HG03571 (cell line): ENCODE results near the gene PRKAR1B.

Source experiments
- ATAC-seq: cut with Tn5 transposase; IDR thresholded peaks from one replicate; pipeline ENCODE4 v1.9.1; 2021; ENCODE audit not compliant: unreplicated experiment

Gene PRKAR1B

DNA sequence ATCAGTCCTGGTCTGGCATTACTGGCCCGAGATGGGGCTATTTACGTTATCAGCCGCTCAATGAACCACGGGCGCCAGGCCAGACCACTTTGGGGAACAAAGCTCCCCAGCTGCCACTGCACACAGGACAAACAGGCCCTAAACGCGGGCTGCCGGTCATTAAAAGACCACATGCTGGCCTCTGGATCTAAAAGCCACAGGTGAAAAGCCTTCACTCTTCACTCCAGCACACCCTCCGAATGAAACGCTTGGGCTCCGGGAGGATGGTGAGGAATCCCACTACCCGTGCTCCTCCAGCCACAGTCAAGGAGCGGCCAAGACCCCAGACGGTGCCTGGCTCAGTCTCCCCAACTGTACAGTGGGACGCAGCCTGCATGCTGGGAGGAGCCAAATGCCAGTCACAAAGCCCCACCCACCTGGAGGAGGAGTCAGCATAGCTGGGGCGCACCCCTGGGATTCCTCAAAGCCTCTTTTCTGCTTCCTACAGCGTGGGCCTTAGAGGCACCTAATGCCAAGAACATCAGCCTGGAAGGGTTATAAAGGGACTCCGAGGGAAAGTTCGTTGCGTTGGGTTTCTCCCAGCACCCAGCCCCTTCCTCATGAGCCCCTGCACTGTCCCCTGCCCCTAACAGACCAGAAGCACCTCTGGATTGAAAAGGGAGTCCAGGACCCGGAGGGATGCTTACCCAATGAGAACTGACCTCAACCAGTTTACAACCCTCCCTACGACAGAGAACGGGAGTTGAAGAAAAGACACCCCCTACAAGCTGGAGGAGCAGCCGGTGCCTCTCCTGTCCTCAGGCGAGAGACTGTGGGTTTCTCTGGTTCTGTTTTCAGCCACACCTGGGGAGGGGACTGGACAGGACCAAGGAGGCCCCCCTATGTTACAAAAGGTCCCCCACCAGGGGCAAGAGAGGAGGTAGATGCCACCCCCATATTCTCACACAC is 212.2 kb downstream of the PRKAR1B start:
- ATAC-seq: no peak

DNA sequence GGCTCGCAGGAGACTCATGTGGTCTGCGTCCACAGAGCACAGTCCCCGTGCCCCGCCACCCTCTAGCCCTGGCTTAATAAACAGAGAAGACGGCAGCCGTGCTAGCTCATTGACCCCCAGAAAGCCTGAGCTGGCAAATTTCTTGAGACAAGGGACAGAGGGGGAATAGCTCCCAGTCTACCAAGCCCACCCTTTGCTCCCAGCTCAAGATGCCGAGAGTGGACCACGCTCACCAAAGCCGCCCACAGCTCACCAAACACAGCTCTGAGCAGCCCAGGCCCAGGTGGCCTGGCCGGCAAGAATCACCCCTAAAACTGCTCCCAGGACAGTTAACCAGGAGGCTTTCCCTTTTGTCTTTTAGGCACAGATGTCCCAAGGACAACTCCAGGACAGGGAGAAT is 212.8 kb downstream of the PRKAR1B start:
- ATAC-seq: no peak

DNA sequence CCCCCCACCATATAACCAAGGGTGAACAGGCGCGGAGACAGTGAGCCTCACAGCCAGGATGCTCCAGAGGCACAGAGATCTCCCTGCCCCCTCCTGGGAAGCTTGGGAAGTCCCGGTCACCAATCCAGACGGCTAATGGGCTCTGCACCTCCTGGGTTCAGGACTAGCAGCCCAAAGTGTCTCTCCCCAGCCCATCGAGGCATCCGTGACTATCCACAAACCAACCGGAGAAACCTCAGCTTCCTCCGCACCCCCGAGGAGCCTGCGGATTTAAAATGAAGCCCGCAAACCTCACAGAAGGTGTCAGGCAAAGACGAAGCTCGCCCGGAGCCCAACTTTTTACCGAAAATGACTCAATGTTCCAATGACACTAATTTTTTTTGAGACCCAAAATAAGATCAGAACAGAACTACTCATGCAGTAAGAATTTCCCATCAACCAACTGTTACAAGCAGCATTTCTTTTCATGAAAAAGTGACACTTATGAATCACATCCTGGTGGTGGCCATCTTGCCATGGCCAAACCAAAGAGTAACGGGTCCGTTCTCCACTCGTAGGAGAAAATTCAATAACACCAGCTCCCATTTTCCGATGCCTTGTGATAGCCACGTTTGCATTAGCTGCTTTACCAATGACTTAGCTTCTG is 213.4 kb downstream of the PRKAR1B start:
- ATAC-seq: no peak

DNA sequence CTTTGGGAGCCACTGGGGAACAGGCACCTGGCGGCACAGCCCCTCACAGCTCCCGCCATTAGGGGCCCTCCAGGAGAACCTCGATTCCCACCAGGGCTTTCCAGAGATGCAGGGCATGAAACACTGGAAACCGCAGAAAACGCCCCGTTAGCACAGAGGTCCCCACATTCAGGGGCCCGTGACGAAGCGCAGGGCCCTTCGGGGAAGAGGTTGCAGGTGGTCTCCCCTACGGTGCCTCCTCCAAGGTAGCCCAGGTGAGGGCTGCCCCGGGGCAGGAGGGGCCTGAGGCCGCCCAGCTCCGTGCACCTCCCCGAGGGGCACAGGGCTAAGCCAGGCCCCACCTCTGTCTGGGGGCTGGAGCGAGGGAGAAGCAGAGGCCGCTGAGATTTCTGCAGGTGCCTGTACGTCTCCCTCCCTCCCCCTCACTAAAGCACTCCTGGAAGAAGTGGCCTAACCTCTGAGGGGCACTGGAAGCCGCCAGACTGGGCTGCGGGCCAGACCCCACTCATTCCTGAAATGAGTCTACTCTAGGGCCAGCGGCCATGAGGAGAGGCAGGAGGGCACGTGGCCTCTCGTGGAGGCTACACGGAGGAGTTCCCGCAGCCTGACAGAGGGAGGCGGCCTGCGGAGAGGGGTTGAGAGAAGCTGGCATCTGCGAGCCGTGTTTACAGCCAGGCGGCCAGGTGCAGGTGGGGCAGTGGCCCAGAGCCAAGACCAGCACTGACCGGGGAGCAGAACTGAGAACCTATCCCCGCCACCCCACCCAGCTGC is 214.4 kb downstream of the PRKAR1B start:
- ATAC-seq: no peak

DNA sequence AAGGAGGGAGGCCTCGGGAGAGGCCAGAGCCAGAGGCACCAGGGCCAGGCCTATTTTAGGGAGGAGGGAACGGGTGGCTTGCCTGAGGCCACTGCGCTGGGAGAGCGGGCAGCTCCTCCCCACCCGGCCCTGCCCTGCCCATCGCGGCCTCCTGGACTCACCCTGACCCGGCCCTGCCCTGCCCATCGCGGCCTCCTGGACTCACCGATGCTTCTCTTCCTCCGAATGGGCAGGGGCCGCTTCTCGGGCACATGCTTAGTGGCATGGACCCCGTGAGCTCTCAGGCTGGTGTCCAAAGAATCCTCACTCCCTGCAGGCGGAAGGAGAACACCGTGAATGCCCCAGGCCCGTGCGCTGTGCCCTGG is 215.0 kb downstream of the PRKAR1B start:
- no peak for ATAC-seq

DNA sequence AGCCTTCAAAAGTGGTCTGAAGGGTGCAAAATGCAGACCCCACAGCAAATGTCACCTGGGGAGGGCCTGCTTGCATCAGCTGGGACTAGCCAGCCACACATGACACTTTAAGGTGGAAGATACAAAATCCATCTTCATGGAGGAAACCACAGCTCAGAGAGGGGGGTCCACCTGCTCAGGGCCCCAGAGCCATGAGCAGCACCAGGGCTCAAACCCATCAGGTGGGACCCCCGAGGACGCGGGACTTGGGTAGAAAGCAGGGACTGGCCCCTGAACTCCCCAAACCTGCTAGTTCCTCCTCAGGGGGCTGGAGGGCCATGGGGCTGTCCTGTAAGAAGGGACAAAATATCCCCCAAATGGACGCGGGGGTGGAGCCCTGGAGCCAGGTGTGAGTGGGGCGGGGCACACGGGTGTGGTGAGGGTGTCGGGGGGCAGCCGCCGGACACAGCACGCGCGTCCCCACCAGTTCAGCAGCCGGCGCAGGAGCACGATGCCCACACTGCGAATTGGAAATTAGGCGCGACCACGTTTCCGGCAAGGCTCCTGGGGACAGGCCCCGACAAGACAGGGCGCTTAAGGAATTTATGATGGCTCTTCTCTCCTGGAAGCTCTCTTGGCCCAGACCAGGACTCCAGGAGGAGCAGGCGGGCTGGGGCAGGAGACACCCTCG is 215.5 kb downstream of the PRKAR1B start:
- no peak for ATAC-seq

DNA sequence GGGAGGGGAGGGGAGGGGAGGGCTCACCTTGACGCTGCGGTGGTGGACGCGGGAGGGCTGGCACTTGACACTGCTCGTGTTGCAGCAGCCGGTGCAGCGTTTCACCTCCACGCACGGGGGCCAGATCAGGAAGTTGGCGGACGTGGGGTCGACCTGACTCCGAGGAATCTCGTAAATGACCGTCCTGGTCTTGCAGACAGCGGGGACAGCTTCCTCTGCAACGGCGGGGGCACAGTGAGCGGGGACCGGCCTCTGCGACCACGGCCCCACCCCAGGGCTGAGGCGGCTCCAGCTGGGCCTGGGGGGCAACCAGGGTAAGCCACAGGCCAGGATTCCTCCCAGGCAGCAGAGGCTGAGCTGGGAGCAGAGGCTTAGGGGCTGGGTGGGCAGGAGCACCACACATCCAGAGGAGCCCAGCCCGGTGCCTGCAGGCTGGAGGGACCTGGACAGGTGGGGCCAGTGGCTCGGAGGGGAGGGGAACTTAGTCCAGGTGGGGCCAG is 216.2 kb downstream of the PRKAR1B start:
- no peak for ATAC-seq

DNA sequence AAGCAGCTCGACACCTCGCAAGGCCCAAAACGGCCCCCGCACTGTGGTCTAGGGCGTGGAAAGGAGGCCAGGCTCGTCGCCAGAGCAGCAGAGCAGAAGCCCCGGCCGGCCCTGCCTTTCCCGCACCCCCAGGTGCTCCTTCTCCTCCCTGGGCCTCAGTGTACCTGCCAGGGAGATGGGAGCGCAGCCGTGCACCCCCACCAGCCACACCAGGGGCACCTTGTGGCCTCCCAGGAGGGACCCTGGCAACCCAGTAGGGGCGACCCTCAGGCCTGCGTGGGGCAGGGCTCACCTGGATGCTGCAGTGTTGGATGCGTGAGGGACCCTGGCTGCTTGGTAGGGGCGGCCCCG is 217.0 kb downstream of the PRKAR1B start:
- ATAC-seq: no peak

DNA sequence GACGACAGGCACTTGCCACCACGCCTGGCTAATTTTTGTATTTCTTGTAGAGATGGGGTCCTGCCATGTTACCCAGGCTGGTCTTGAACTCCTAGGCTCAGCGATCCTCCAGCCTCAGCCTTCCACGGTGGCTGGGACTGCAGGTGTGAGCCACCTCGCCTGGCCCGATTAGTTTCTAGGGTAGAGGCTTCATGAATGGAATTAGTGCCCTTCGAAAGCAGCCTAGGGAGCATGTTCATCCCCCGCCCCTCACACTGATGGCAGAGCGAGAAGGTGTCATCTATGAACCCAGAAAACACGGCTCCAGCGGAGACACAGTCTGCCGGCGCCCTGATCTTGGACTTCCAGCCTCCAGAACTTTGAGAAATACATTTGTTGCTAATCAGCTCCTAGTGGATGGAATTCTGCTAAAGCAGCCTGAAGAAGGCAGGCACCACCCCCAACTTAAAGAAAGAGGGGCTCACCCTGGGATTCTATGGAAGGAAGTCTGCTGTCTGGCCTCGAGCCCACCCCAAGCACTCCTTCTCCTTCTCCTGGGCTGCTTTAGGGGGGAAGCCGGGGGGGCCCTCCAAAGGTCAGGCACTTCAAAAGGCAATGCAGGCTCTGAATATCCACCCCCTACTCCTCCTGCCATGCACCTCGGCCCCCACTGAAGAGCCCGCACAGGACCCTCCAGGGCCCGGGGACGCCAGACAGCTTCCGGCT is 217.5 kb downstream of the PRKAR1B start:
- no peak for ATAC-seq

DNA sequence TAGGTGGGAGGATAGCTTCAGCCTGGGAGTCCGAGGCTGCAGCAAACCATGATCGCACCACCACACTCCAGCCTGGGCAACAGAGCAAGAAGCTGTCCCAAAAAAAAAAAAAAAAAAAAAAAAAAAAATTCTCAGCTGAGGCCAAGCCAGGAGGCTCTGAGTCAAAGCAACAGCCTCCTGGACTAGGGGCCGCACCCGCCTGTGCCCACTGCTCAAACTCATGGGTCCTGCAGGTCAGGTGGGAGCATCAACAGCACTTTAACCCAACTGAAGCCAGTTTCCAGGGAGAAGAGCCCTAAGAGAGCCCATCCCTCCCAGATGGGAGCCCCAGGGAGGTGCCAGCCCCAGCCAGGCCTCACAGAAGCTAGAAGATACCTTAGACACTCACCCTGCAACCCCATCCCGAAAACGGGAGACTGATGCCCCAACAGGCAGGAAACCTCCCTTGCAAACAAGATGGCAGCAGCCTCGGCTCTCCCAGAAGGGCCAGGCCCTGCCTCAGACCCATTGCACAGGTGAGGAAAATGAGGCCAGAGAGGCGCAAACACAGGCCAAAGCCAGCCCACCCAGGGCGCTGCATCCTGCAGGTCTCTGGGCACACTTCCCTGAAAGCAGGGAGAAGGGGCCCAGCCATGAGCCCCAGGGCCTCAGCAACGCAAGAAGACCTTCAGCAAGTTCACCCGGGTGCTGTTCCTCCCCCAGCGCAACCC is 218.5 kb downstream of the PRKAR1B start:
- ATAC-seq: no peak

DNA sequence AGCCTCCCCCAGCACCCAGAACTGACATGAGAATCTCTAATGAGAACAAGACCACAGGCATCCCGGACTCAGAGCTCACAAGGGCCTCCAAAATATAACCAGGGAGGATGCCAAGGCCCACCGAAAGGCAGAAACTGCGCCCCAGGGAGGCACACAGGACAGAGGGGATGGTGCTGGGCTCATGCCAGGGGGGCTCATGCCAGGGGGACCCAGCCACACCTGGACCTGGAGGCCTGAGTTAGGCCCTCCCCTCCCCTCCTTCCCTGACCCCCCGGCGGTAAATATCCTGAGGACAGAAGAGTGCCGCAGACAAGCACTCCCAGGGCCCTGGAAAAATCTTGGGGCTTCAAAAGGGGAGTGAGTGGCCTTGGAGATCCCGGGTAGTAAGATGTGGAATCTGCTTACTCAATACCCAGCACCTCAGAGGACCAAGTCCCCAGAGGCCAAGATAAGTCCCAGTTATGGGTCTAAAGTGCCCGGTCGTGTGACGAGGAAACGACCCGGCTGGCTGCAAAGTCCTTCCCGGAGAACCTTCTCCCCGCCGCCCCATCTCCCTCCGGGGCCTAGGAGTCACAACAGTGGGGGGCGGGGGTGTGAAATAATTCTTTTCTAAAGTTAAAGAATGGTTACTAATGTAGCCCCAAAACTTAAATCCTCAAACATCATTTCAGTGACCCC is 219.3 kb downstream of the PRKAR1B start:
- ATAC-seq: no peak

DNA sequence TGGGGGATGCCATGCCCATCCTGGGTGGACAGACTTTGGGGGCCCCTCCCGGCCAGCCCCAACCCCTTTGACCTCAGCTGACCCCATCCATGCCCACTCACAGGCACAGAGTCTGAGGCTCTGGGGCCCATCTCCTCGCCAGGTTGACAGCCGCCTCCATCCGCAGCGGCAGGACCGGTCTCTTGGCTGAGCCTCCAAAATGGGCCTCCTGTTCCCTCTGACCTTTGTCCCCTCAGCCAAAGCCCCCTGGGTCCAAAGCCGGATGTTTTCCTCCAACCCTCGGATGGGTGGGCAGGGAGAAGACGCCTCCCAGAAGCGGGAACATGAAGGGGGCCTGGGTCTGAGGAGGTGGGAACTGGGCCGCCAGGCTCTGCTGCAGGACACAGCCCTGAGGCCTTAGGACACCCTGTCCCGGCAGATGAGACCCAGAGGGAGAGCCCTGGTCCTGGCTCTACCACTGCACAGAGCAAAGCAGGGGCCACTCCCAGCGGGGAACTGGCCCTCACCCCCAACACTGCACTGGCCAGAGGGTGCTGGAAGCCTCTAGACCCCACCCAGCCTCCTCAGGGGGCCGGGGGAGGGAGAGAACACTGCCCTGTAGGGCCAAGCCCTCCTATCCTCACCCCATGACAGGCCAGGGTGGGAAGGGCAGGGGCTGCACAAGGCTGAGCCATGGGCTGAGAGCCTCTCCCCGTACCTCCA is 220.0 kb downstream of the PRKAR1B start:
- no peak for ATAC-seq

DNA sequence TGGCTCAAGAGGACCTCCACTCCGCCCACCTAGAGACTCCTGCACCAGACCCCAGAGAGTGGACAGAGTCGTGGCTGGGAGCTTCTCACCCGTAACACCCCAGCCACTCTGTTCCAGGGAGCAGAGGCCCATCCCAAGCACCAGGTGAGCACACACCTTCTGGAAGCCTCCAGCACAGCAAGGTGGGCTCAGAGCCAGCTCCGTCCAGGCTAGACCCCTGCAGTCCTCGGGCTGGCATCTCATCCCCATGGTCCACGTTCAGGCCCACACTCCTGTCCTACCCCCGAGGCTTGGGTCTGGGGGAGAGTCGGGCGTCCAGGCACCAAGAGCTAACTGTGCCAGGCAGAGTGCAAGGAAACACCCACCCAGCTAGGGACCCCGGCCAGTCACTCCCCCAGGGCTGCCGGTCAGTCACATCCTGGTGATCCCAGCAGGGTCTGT is 220.7 kb downstream of the PRKAR1B start:
- ATAC-seq: no peak

DNA sequence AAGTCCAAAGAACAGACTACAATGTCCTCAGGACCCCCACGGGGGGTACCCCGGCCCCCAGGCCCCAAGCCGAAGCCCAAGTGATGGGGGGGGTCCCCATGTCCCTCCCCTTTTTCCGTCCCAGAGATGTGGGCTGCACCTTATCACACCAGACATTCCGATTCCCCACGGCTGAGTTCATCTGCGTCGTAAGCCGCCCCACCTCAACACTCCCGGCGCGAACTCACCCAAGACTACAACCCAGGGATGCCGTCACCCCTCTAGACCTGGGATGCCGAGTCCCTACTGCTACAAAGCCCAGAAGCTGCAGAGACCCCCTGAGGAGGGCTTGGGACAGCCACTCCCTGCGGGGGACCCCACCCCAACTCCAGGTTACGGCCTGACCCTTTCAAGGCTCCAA is 221.9 kb downstream of the PRKAR1B start:
- no peak for ATAC-seq

DNA sequence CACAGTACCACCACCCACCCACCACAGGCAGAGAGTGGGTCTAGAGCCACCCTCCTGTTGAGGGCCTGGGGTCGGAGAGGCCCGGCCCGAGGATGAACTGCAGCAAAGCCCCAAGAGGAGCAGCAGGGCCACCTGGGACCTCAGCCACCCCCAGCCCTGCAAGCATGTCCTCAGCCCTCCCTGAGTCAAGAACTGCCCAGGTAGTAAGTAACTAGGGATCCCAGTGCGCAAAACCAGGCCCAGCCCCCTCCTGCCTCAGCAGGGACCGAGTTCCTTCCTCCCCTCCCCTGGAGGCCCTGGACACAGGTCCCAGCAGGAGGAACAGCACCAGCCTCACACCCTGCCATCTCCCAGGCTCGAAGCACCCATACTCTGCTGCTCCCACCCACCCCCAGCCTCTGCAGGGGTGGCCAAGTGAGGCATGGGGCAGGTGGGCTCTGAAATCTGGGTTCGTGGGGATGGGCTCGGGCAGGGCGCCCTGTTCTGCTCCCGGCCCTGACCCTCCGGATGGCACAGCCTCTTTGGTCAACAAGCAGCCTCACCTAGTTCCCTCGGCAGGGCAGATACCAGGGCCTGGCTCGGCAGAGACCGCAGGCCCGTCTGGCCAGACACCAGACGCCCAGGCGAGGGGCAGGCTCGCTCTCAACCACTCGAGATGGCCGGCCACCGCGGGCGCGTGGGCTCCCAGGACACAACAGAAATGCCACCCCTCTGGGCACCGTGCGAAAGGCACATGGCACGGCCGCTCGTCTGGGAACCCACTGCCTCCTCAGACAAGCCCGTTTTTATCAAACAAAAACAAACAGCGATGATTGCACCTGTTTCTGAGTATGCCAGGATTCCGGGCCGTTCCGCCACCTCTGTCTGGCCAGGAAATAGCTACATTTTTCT is 222.6 kb downstream of the PRKAR1B start:
- no peak for ATAC-seq

DNA sequence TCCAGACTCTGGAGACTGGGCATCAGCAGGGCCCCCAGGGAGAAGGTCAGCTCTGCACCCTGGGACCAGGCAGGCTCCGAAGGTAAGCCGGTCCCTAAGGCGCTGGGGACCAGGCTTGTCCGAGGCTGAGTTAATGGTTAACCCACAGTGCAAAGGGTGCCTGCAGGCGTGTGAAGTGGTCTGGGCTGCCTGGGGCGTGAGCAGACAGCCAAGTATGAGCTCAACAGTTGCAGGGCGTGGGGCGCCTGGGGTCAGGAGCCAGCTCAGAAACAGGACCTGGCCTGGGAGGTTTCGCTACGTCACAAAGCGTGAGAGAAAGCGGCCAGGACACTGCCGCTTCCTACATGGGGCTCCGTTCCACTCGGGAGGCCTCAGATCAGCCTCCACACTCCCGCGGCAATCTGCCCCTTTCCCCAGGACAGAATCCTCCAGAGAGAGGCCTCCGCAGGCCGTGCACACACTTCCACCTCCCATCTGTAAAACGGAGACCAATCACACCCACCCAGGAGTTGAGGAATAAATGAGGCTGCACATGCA is 223.4 kb downstream of the PRKAR1B start:
- no peak for ATAC-seq

DNA sequence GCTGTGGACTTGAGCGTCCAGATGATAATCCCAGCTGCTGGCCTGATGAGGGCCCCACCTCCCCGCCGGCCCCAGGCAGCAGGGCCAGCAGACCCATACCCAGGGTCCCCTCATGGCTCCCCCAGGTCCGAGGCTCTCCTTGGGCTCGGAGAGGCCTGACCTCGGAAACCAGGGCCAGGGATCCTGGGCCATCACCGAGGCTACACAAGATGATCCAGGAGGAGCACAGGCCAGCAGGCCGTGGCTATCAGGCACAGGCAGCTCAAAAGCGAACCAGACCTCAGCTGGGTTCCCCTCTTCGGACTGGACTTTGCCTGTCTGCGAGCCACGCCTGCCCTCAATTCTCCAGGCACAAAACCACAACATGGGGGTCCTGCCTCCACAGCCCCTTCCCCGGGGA is 224.8 kb downstream of the PRKAR1B start:
- no peak for ATAC-seq
